Activated CD4-positive, alpha-beta T cell treated with anti-CD3 and anti-CD28 coated beads, Interleukin-2, amount 10 ng/mL, durations not matched to agents 24 days and 14 days (primary cell): ENCODE results near the gene EIF4B. TPM values are rescaled to one million over a fixed set of nuclear protein-coding genes. Genes with fewer than 3 reads are reported as not detected.

Source experiments
- DNase-seq: peaks from one replicate; pipeline ENCODE4 v3.0.0; 2022
- H3K27ac Mint-ChIP-seq: one replicate; pipeline ENCODE4 v1.8.0; 2022; ENCODE audit warnings: mild to moderate bottlenecking, mixed read lengths
- H3K27me3 Mint-ChIP-seq: one replicate; pipeline ENCODE4 v1.8.0; 2022; ENCODE audit warnings: mixed read lengths
- H3K36me3 Mint-ChIP-seq: one replicate; pipeline ENCODE4 v1.8.0; 2022; ENCODE audit warnings: low read depth, mild to moderate bottlenecking, mixed read lengths
- H3K4me1 Mint-ChIP-seq: one replicate; pipeline ENCODE4 v1.8.0; 2021; ENCODE audit warnings: mixed read lengths
- H3K4me3 Mint-ChIP-seq: one replicate; pipeline ENCODE4 v1.8.0; 2022; ENCODE audit warnings: mild to moderate bottlenecking, moderate library complexity, mixed read lengths
- H3K9me3 Mint-ChIP-seq: one replicate; pipeline ENCODE4 v1.8.0; 2021; ENCODE audit warnings: mixed read lengths
- intact Hi-C: fragments of 100-400 bp; cut with micrococcal nuclease; formaldehyde crosslinking; loops from one replicate; pipeline ENCODE4 v1.15.1; 2023
- total RNA-seq: library from RNA; stranded (reverse); gene quantifications from 2 replicates; pipeline ENCODE4 v1.2.3, GENCODE V29; 2022

The EIF4B gene
- total RNA-seq, 1 donor from 2014 or later = 500 TPM

- intact Hi-C loops = loop anchor here (2.0 to 5.0 kb wide), 2 partner anchors 25 to 44 kb away; partner anchors contain the start of genes IGFBP6 and SPRYD3
- peak overlapping the region; percentile 93 for H3K27ac Mint-ChIP-seq
- no peaks in the 10 kb centered on the region for H3K36me3 Mint-ChIP-seq
These were observed 47.2 kb downstream of the EIF4B start for GRCh38 chr12:53053218-53054111.

GRCh38 chr12:53054112-53054878 is 48.0 kb downstream of the EIF4B start:
- intact Hi-C loops = loop anchor here (2.0 to 5.0 kb wide), 2 partner anchors 25 to 43 kb away; partner anchors contain the start of genes IGFBP6 and SPRYD3
- no peaks in the 10 kb centered on the region for H3K9me3 Mint-ChIP-seq
- peaks cover 4% of the 10 kb centered on the region for H3K27me3 Mint-ChIP-seq
- peak; percentile 97 for DNase-seq
- peak overlapping the region; percentile 98 for H3K4me3 Mint-ChIP-seq
- H3K4me1 Mint-ChIP-seq = peaks cover 13% of the 10 kb centered on the region
- peak overlapping the region; percentile 93 for H3K27ac Mint-ChIP-seq
- no peaks in the 10 kb centered on the region for H3K36me3 Mint-ChIP-seq

More at GRCh38 chr12:53053218-53054111, 47.2 kb downstream of the EIF4B start:
- peak overlapping the region; percentile 98 for H3K4me3 Mint-ChIP-seq
- H3K4me1 Mint-ChIP-seq = peaks cover 20% of the 10 kb centered on the region
- H3K27me3 Mint-ChIP-seq = peaks cover 4% of the 10 kb centered on the region
- DNase-seq = peak; percentile 88
- H3K9me3 Mint-ChIP-seq = no peaks in the 10 kb centered on the region

GRCh38 chr12:53055471-53056266 is 49.4 kb downstream of the EIF4B start:
- Mint-ChIP-seq H3K27me3 (peaks cover 4% of the 10 kb centered on the region), H3K36me3 (no peaks in the 10 kb centered on the region), H3K27ac (no peak overlapping the region), H3K9me3 (no peaks in the 10 kb centered on the region), H3K4me1 (peaks cover 10% of the 10 kb centered on the region), H3K4me3 (peak overlapping the region; percentile 49)
- no peak for DNase-seq
- intact Hi-C loops = loop anchor here (2.0 kb wide), 1 partner anchor 23 kb away; the partner anchor contains the start of gene SPRYD3

- intact Hi-C loops = no loop called here
These were observed 50.0 kb downstream of the EIF4B start for GRCh38 chr12:53056296-53056695.

GRCh38 chr12:53056901-53057300 is 50.6 kb downstream of the EIF4B start:
- Mint-ChIP-seq H3K36me3 (no peaks in the 10 kb centered on the region), H3K9me3 (no peaks in the 10 kb centered on the region), H3K27ac (no peak overlapping the region), H3K4me1 (peaks cover 10% of the 10 kb centered on the region), H3K4me3 (no peak overlapping the region), H3K27me3 (peaks cover 4% of the 10 kb centered on the region)
- intact Hi-C loops = no loop called here
- DNase-seq = no peak

More at GRCh38 chr12:53056296-53056695, 50.0 kb downstream of the EIF4B start:
- Mint-ChIP-seq H3K9me3 (no peaks in the 10 kb centered on the region), H3K4me1 (peaks cover 10% of the 10 kb centered on the region), H3K4me3 (no peak overlapping the region), H3K36me3 (no peaks in the 10 kb centered on the region), H3K27me3 (peaks cover 4% of the 10 kb centered on the region), H3K27ac (no peak overlapping the region)
- no peak for DNase-seq

GRCh38 chr12:53057816-53058500 is 51.7 kb downstream of the EIF4B start:
- intact Hi-C loops = no loop called here
- Mint-ChIP-seq H3K36me3 (no peaks in the 10 kb centered on the region), H3K9me3 (no peaks in the 10 kb centered on the region), H3K4me1 (peaks cover 10% of the 10 kb centered on the region), H3K27me3 (peaks cover 4% of the 10 kb centered on the region), H3K4me3 (no peak overlapping the region), H3K27ac (no peak overlapping the region)
- no peak for DNase-seq

GRCh38 chr12:53058674-53059433 is 52.6 kb downstream of the EIF4B start:
- no peak overlapping the region for H3K4me3 Mint-ChIP-seq
- no peak for DNase-seq
- H3K9me3 Mint-ChIP-seq = no peaks in the 10 kb centered on the region
- peaks cover 4% of the 10 kb centered on the region for H3K27me3 Mint-ChIP-seq
- H3K4me1 Mint-ChIP-seq = peaks cover 6% of the 10 kb centered on the region
- no peak overlapping the region for H3K27ac Mint-ChIP-seq
- no peaks in the 10 kb centered on the region for H3K36me3 Mint-ChIP-seq
- intact Hi-C loops = no loop called here

- H3K36me3 Mint-ChIP-seq = peaks cover 4% of the 10 kb centered on the region
- no peak for DNase-seq
- H3K27me3 Mint-ChIP-seq = peaks cover 4% of the 10 kb centered on the region
- intact Hi-C loops = no loop called here
- H3K4me1 Mint-ChIP-seq = peaks cover 2% of the 10 kb centered on the region
- H3K9me3 Mint-ChIP-seq = no peaks in the 10 kb centered on the region
- H3K27ac Mint-ChIP-seq = no peak overlapping the region
- H3K4me3 Mint-ChIP-seq = no peak overlapping the region
These were observed 53.3 kb downstream of the EIF4B start for GRCh38 chr12:53059434-53060063.

GRCh38 chr12:53060064-53060720 is 53.9 kb downstream of the EIF4B start:
- peaks cover 4% of the 10 kb centered on the region for H3K27me3 Mint-ChIP-seq
- peaks cover 2% of the 10 kb centered on the region for H3K4me1 Mint-ChIP-seq
- intact Hi-C loops = no loop called here
- H3K4me3 Mint-ChIP-seq = no peak overlapping the region
- no peak for DNase-seq
- no peaks in the 10 kb centered on the region for H3K9me3 Mint-ChIP-seq
- H3K36me3 Mint-ChIP-seq = peaks cover 11% of the 10 kb centered on the region
- no peak overlapping the region for H3K27ac Mint-ChIP-seq

GRCh38 chr12:53060721-53061276 is 54.5 kb downstream of the EIF4B start:
- intact Hi-C loops = no loop called here
- no peaks in the 10 kb centered on the region for H3K9me3 Mint-ChIP-seq

GRCh38 chr12:53061404-53062010 is 55.3 kb downstream of the EIF4B start:
- DNase-seq = no peak
- Mint-ChIP-seq H3K27ac (no peak overlapping the region), H3K27me3 (no peaks in the 10 kb centered on the region), H3K4me1 (peaks cover 8% of the 10 kb centered on the region), H3K4me3 (no peak overlapping the region), H3K9me3 (no peaks in the 10 kb centered on the region), H3K36me3 (peaks cover 19% of the 10 kb centered on the region)
- intact Hi-C loops = no loop called here

More at GRCh38 chr12:53060721-53061276, 54.5 kb downstream of the EIF4B start:
- peaks cover 2% of the 10 kb centered on the region for H3K27me3 Mint-ChIP-seq
- no peak overlapping the region for H3K27ac Mint-ChIP-seq
- H3K4me3 Mint-ChIP-seq = no peak overlapping the region
- DNase-seq = no peak
- H3K4me1 Mint-ChIP-seq = peaks cover under 1% of the 10 kb centered on the region
- H3K36me3 Mint-ChIP-seq = peaks cover 12% of the 10 kb centered on the region
